DMS153 (cell line): ENCODE data around the gene MTCH1.

Experiments
- DNase-seq: peaks from one replicate; lab custom pipeline; 2025; lab: John Stamatoyannopoulos, UW

The MTCH1 gene

GRCh38 chr6:36985808-36986703, at the start of gene MTCH1:
Gene MTCH1 (minus strand): TSS chr6:36986196. CDS start chr6:36986173, 23 bp downstream.
- peak; percentile 47 for DNase-seq

- DNase-seq, result no peak
Observed at GRCh38 chr6:37033819-37034795, 48.1 kb upstream of the MTCH1 start.

GRCh38 chr6:37033255-37033654, 47.3 kb upstream of the MTCH1 start:
- DNase-seq, result no peak

- no peak for DNase-seq
Observed at GRCh38 chr6:37032239-37032638, 46.2 kb upstream of the MTCH1 start.

GRCh38 chr6:37030599-37030998, 44.6 kb upstream of the MTCH1 start:
- DNase-seq, result no peak

GRCh38 chr6:37029249-37029971, 43.4 kb upstream of the MTCH1 start:
- DNase-seq, result no peak

- no peak for DNase-seq
Observed at GRCh38 chr6:37027811-37028469, 41.9 kb upstream of the MTCH1 start.

GRCh38 chr6:37027036-37027720, 41.2 kb upstream of the MTCH1 start:
- DNase-seq, result no peak

GRCh38 chr6:37025621-37026466, 39.8 kb upstream of the MTCH1 start:
- no peak for DNase-seq

- DNase-seq, result no peak
Observed at GRCh38 chr6:37024656-37025337, 38.8 kb upstream of the MTCH1 start.

GRCh38 chr6:37022135-37022863, 36.3 kb upstream of the MTCH1 start:
- DNase-seq, result no peak

- DNase-seq, result no peak
Observed at GRCh38 chr6:37021356-37022129, 35.5 kb upstream of the MTCH1 start.

GRCh38 chr6:37020812-37021211, 34.8 kb upstream of the MTCH1 start:
- no peak for DNase-seq

GRCh38 chr6:37020381-37020780, 34.4 kb upstream of the MTCH1 start:
- peak; percentile 69 for DNase-seq

GRCh38 chr6:37019065-37019450, 33.1 kb upstream of the MTCH1 start:
- peak; percentile 76 for DNase-seq

- peak; percentile 59 for DNase-seq
Observed at GRCh38 chr6:37018198-37019064, 32.4 kb upstream of the MTCH1 start.
